ENCODE results near the gene CHRND.

Gene CHRND

GRCh38 chr2:232525791-232526371 lies at the start of gene CHRND:
CHRND (plus strand) TSS chr2:232526160; CDS start chr2:232526216, 56 bp downstream.
- no peak for DNase-seq

GRCh38 chr2:232476791-232477190 lies 49.2 kb upstream of the CHRND start:
- no peak for DNase-seq

- no peak for DNase-seq
Measured at GRCh38 chr2:232477751-232478510, 48.0 kb upstream of the CHRND start.

DNA sequence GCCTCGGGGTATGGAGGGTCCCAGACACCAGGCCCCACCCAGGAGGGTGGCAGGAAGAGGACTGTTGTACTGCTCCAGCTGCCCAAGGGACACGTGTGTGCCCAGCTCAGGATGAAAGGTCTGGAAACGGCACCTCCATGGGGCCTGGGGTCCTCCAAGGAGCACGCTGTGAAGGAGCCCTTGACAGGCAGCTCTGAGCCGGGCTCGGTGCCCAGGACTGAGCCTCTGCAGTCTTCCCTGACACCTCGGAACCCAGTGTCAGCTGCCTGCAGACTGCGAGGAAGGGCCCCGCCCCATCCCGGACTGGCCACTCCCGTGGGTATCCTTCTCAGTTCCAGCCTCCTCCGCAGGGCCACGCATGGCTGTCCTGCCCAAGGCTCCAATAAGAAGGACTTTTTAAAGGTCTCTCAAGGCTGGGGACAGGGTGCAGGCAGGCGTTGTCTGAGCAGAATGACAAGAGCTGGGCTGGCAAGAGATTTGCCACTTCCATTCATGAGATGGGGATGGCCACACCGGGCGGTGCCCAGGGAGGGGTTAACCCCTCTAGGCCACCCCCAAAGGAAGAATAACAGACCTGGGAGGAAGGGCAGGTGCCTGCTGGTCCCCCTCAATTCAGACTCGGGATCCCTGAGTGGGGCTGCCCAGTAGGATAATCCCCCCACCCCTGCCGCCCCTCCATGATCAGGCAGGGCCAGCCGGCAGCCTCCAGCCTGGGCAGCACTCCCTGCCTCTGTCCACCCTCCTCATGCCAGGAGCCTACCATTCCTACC lies 47.2 kb upstream of the CHRND start:
- no peak for DNase-seq

- DNase-seq = no peak
Measured at GRCh38 chr2:232479341-232480200, 46.4 kb upstream of the CHRND start.

GRCh38 chr2:232480201-232481190 lies 45.5 kb upstream of the CHRND start:
- DNase-seq = no peak

DNA sequence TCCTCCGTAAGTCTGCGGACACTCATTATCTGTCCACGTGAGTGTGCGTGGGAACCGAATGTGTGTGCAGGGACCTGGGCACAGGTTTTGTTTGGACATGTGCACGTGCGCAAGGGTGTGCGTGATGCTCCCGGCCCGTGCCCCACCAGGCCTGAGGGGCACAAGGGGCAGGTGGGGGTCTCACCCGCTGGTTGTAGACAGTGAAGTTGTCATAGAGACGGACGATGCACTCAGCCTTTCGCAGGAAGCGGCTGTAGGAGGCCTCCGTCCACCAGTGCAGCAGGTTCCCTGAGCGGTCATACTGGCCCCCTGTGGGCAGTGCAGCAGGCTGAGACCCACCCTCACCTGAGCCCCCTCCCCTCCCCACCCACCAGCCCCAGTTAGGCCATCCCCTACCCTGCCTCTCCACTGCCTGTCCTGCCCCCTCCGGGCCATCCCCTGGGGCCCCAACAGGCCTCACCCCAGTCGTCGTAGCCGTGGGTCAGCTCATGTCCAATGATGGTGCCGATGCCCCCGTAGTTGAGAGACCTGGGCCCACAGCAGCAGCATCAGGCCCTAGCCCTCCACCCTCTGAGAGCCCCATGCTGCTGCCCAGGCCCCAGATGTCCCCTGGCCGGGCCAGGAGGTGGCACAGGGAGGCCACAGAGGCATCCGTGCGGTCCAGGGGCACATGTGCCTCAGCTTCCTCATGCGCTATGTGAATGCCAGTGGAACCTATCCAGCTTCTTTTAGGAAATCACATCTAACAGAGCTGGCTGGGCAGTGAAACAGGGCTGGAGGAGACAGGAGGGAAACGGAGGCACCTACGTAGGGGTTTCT lies 44.4 kb upstream of the CHRND start:
- no peak for DNase-seq

GRCh38 chr2:232482301-232483238 lies 43.4 kb upstream of the CHRND start:
- DNase-seq = no peak

- no peak for DNase-seq
Measured at GRCh38 chr2:232483311-232483922, 42.5 kb upstream of the CHRND start.

DNA sequence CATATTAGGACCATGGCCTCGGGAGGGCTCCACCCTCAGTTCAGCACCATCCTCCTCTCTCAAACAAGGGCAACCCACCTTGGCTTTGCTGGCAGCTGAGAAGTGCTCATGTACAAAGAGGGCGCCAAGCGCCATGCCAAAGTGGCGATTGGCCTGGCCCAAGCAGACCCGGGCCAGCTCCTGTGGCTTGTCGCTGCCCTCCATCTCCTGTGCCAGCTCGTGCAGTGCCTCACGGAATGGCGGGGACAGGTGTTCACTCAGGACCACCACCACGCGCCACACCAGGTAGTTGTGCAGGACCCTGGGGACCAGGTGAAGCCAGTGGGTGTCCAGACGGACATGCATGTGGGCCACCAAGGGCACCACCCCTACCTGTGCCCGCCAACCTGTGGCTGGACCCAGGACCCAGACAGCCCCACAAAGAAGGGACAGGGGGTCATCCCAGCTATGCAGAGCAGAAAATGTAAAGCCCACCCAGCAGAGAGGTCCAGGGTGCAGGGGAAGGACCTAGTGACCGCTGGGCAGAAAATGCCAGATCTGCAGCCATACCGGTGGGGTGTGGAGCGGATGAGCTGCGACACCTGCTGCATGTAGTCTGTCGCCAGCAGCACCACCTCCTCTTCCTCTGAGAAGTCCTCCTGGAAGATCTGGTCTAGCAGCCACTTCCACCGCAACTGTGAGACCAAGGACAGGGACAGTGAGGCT lies 41.9 kb upstream of the CHRND start:
- DNase-seq = no peak

DNA sequence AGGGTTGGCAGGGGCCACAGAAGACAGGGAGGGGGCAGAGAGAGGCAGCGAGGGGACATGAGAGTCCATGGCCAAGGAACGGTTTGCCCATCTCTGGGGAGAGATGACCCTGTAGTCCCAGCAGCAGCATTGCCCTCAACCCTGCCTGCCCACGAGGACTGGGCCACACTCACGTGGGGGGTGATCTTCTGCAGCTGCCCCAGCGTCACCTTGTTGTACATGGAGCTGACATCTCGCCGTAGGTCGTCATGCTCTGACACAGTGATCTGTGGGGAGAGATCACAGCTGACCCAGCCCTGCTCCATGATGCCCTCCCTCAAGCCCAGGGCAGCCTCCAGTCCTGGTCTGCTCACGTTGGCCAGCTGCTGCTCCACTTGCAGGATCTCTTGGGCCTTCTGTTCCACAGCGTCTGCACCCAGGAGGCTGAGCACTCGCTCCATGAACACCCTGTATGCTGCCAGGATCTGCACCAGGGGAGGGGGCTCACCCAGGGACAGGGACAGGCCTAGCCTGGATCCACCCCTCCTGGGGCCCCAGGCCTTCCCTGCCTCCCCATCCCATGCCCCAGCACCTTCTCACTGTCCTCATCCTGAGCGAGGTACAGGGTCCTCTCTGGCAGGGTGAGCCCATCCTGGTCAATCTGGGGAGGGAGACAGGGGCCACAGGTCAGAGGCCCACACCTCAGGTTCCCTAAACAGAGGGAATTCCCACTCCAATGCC lies 41.2 kb upstream of the CHRND start:
- no peak for DNase-seq

DNA sequence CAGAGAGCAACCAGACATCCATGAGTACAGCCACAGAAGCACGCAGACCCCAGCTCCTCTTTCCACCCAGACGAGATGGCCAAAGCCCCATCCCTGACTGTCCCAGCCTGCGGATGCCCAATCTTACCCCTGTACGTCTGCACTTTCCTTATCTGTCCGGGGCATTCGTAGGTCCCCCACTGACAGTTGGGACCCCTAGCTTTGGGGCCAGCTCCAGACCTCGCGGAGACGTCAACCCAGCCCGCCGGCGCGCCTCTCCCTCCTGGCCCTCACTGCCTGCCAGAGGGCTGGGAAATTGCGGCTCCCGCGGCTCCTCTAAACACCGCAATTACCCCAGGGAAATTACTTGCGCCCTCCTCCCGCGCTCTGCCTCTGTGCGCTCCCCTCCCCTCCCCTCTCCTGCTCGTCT lies 40.6 kb upstream of the CHRND start:
- DNase-seq = no peak

GRCh38 chr2:232485757-232486557 lies 40.0 kb upstream of the CHRND start:
- DNase-seq = no peak

- DNase-seq = no peak
Measured at GRCh38 chr2:232486558-232487384, 39.2 kb upstream of the CHRND start.

DNA sequence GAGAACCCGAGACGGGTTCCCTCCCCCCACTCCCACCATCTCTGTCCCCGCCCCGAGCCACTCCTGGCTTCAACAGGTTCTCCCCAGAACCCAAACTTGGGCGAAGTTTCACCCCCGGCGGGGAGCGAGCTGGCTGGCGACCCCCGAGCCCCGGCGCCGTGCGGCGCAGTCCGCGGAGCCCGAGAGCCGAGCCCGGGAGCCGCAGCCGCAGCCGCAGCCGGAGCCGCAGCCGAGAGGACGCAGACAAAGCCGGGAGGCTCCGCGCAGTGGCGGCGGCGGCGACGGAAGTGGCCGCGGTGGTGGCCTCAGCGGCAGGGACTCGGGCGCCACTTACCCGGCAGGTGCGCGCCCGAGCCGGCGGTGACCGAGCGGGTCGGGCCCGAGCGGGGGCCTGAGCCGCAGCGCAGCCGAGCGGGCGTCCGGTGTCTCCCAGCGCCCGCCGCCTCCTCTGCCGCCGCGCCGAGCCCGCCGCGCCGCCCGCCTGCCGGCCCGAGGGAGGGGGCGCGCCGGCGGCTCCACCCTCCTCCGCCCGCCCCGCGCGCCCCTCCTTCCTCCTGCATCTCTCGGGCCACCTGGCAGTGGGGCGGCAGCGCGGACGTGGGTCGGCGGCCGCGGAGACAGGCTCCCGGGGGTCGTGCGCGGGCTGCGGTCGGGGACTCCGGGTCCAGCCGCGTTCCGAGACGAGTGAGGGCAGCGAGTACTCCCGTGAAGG lies 38.4 kb upstream of the CHRND start, which contains the start of gene ECEL1:
ECEL1 (minus strand) TSS at position 450 of the 712 bp plus-strand sequence. CDS start 1,181 bp downstream, outside the sequence.
- DNase-seq = peak in 1 of 2 donors; percentile 30
